Stimulated activated CD8-positive, alpha-beta memory T cell treated with anti-CD3 and anti-CD28 coated beads, Interleukin-12 subunit alpha, Interleukin-12 subunit beta, amount 100 ng/mL, for 1 hour (primary cell): ENCODE results near the gene STAT5B.

Experiments
- DNase-seq: peaks from one replicate; pipeline ENCODE4 v3.0.0-alpha.2; 2020; ENCODE audit warnings: low read depth

Gene STAT5B

GRCh38 chr17:42179911-42180410 lies 96.2 kb downstream of the STAT5B start:
- DNase-seq = no peak

GRCh38 chr17:42179335-42179734 lies 96.9 kb downstream of the STAT5B start:
- no peak for DNase-seq

GRCh38 chr17:42178817-42179216 lies 97.4 kb downstream of the STAT5B start:
- DNase-seq = no peak

- no peak for DNase-seq
Measured at GRCh38 chr17:42177684-42178083, 98.5 kb downstream of the STAT5B start.

GRCh38 chr17:42174126-42174783 lies 101.9 kb downstream of the STAT5B start:
- no peak for DNase-seq

GRCh38 chr17:42171831-42172230 lies 104.4 kb downstream of the STAT5B start:
- DNase-seq = no peak

GRCh38 chr17:42169351-42169750 lies 106.8 kb downstream of the STAT5B start:
- no peak for DNase-seq

- no peak for DNase-seq
Measured at GRCh38 chr17:42167807-42168206, 108.4 kb downstream of the STAT5B start.

- no peak for DNase-seq
Measured at GRCh38 chr17:42166196-42166763, 109.9 kb downstream of the STAT5B start.

- no peak for DNase-seq
Measured at GRCh38 chr17:42165751-42166150, 110.4 kb downstream of the STAT5B start.

GRCh38 chr17:42163696-42164407 lies 112.3 kb downstream of the STAT5B start:
- DNase-seq = no peak

GRCh38 chr17:42163113-42163512 lies 113.1 kb downstream of the STAT5B start:
- no peak for DNase-seq

- no peak for DNase-seq
Measured at GRCh38 chr17:42160531-42160910, 115.7 kb downstream of the STAT5B start.

GRCh38 chr17:42159796-42160530 lies 116.2 kb downstream of the STAT5B start:
- DNase-seq = no peak

GRCh38 chr17:42155614-42156045 lies 120.6 kb downstream of the STAT5B start:
- no peak for DNase-seq

- no peak for DNase-seq
Measured at GRCh38 chr17:42153919-42154742, 122.1 kb downstream of the STAT5B start.
